ENCODE measurements around the gene SPEG.

SPEG gene

GRCh38 chr2:219395609-219396008 lies 39.0 kb upstream of the SPEG start:
- H3K4me3 ChIP-seq (ENCODE audit: insufficient read depth, low read depth, low read length, poor library complexity, severe bottlenecking): no peak overlapping the region
- no peak for DNase-seq
- no peaks in the 10 kb centered on the region for H3K36me3 ChIP-seq (ENCODE audit: control insufficient read depth, insufficient read depth, low read length)
- H3K27ac ChIP-seq (ENCODE audit: insufficient read depth, low read length, poor library complexity, severe bottlenecking): no peak overlapping the region
- peaks cover 7% of the 10 kb centered on the region for H3K4me1 ChIP-seq (ENCODE audit: control insufficient read depth, insufficient read depth, low read length, poor library complexity, severe bottlenecking)
- H3K27me3 ChIP-seq (replicated peaks; ENCODE audit: control insufficient read depth, insufficient read depth, low read length, poor library complexity, severe bottlenecking): no peaks in the 10 kb centered on the region
- H3K9me3 ChIP-seq (ENCODE audit: control insufficient read depth, low read length): no peaks in the 10 kb centered on the region

GRCh38 chr2:219396863-219397457 lies 37.7 kb upstream of the SPEG start:
- no peak overlapping the region for H3K27ac ChIP-seq (ENCODE audit: insufficient read depth, low read length, poor library complexity, severe bottlenecking)

DNA sequence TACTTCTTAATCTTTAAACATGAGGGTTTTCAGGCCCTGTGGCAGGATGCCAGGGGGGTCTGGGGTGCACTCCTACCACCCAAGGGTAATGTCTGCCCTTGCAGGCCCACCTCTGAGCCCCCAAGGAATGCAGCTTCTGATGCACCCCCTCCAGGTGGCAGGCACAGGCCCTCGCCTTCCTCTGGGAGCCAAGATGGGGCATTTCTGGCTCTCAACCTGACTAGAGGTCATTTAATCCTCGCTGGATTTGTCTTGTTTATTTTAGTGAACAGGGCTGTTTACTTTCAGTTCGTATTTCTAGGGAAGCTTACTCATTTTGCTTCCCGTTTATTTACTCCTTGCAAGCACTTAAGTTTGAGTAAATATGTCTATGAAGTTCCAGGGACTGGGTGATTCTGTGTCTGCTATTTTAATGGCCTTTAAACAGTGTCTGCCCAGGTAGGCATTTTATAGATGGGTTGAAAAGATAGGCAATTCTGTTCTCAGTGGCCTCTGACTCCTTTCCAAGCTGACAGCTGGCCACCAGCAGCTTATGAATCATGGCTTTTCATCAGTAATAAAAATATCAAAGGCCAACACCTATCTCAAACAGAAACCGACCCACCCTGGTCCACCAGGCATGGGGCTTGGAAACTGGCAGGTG lies 35.8 kb upstream of the SPEG start:
- Histone ChIP-seq H3K4me1 (ENCODE audit: control insufficient read depth, insufficient read depth, low read length, poor library complexity, severe bottlenecking) (peaks cover 12% of the 10 kb centered on the region), H3K27ac (ENCODE audit: insufficient read depth, low read length, poor library complexity, severe bottlenecking) (no peak overlapping the region), H3K4me3 (ENCODE audit: insufficient read depth, low read depth, low read length, poor library complexity, severe bottlenecking) (no peak overlapping the region), H3K9me3 (ENCODE audit: control insufficient read depth, low read length) (no peaks in the 10 kb centered on the region), H3K36me3 (ENCODE audit: control insufficient read depth, insufficient read depth, low read length) (no peaks in the 10 kb centered on the region), H3K27me3 (replicated peaks; ENCODE audit: control insufficient read depth, insufficient read depth, low read length, poor library complexity, severe bottlenecking) (no peaks in the 10 kb centered on the region)
- DNase-seq: no peak

More at GRCh38 chr2:219396863-219397457, 37.7 kb upstream of the SPEG start:
- DNase-seq: no peak
- Histone ChIP-seq H3K4me1 (ENCODE audit: control insufficient read depth, insufficient read depth, low read length, poor library complexity, severe bottlenecking) (peaks cover 7% of the 10 kb centered on the region), H3K9me3 (ENCODE audit: control insufficient read depth, low read length) (no peaks in the 10 kb centered on the region), H3K4me3 (ENCODE audit: insufficient read depth, low read depth, low read length, poor library complexity, severe bottlenecking) (no peak overlapping the region), H3K36me3 (ENCODE audit: control insufficient read depth, insufficient read depth, low read length) (no peaks in the 10 kb centered on the region), H3K27me3 (replicated peaks; ENCODE audit: control insufficient read depth, insufficient read depth, low read length, poor library complexity, severe bottlenecking) (no peaks in the 10 kb centered on the region)

DNA sequence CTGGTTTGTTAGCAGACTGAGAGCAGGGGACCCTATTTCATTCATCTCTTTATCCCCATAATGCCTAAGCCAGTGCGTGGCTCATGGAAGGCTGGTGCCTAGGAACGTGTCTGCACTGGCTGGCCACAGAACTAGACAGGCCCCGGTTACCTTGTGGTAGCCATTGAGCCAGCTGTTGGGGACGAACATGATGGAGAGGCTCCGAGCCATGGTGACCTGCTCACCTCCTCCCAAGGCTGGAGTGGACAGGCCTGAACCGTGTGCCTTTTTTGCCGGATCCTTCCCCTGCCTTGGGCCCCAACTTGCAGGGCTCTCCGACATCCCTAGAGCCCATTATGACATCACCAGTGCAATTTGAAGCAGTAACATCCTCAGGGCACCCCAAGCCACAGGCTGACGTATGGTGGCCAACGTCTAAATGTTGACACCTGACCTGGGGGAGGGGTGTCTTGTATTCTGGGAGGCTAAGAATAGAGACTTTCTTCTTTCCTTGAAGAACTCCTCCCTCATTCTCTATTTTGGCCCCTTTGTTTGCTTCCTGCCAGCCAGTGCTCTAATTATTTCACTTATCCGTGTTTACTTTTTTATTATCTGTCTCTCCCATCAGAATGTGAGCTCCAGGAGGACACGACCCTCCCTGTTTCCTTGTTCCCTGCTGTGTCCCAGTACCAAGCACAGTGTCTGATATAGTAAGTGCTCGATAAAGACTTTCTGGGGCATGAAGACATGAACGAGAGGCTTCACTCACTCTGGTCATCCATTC lies 34.7 kb upstream of the SPEG start:
- Histone ChIP-seq H3K4me3 (ENCODE audit: insufficient read depth, low read depth, low read length, poor library complexity, severe bottlenecking) (no peak overlapping the region), H3K27me3 (replicated peaks; ENCODE audit: control insufficient read depth, insufficient read depth, low read length, poor library complexity, severe bottlenecking) (no peaks in the 10 kb centered on the region), H3K4me1 (ENCODE audit: control insufficient read depth, insufficient read depth, low read length, poor library complexity, severe bottlenecking) (peaks cover 12% of the 10 kb centered on the region), H3K27ac (ENCODE audit: insufficient read depth, low read length, poor library complexity, severe bottlenecking) (no peak overlapping the region), H3K36me3 (ENCODE audit: control insufficient read depth, insufficient read depth, low read length) (no peaks in the 10 kb centered on the region), H3K9me3 (ENCODE audit: control insufficient read depth, low read length) (no peaks in the 10 kb centered on the region)
- no peak for DNase-seq

DNA sequence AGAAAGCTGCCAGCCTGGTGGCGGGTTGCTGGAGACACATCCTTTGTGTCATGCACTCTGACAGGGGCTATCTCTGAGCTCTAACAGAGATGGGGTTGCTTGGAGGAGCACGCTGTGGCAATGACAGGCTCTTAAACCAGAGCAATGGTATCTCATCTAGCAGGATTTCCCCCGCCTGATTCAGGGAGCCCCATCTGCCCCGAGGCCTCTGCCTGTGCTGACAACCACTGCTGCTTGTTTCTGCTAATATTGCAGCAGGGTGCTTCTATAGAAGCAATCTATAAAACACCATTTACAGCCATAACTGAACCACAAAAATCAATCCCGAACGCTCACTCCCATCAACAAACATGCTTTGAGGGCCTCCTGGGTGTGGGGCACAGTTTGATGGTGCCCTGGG lies 34.1 kb upstream of the SPEG start:
- no peak for DNase-seq
- Histone ChIP-seq H3K36me3 (ENCODE audit: control insufficient read depth, insufficient read depth, low read length) (no peaks in the 10 kb centered on the region), H3K9me3 (ENCODE audit: control insufficient read depth, low read length) (no peaks in the 10 kb centered on the region), H3K27ac (ENCODE audit: insufficient read depth, low read length, poor library complexity, severe bottlenecking) (no peak overlapping the region), H3K4me1 (ENCODE audit: control insufficient read depth, insufficient read depth, low read length, poor library complexity, severe bottlenecking) (peaks cover 12% of the 10 kb centered on the region), H3K4me3 (ENCODE audit: insufficient read depth, low read depth, low read length, poor library complexity, severe bottlenecking) (no peak overlapping the region), H3K27me3 (replicated peaks; ENCODE audit: control insufficient read depth, insufficient read depth, low read length, poor library complexity, severe bottlenecking) (no peaks in the 10 kb centered on the region)

DNA sequence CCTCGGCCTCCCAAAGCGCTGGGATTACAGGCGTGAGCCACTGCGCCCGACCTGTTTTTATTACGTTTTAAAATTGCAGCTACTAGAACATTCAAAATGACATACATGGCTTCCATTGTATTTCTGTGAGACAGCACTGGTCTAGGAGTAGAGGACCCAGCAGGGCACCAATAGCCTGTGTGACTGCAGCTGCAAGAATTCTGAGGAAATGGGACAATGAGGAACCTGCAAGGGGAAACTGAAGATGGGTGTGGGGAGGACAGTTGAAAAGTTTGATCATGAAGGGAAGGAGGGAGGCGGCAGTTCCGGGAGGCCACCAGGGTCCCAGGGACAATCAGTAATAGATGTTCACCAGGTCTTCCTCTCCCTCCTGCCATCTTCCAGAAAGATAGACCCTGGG lies 33.0 kb upstream of the SPEG start:
- Histone ChIP-seq H3K9me3 (ENCODE audit: control insufficient read depth, low read length) (no peaks in the 10 kb centered on the region), H3K4me1 (ENCODE audit: control insufficient read depth, insufficient read depth, low read length, poor library complexity, severe bottlenecking) (peaks cover 12% of the 10 kb centered on the region), H3K27ac (ENCODE audit: insufficient read depth, low read length, poor library complexity, severe bottlenecking) (no peak overlapping the region), H3K27me3 (replicated peaks; ENCODE audit: control insufficient read depth, insufficient read depth, low read length, poor library complexity, severe bottlenecking) (no peaks in the 10 kb centered on the region), H3K36me3 (ENCODE audit: control insufficient read depth, insufficient read depth, low read length) (no peaks in the 10 kb centered on the region), H3K4me3 (ENCODE audit: insufficient read depth, low read depth, low read length, poor library complexity, severe bottlenecking) (no peak overlapping the region)
- no peak for DNase-seq

DNA sequence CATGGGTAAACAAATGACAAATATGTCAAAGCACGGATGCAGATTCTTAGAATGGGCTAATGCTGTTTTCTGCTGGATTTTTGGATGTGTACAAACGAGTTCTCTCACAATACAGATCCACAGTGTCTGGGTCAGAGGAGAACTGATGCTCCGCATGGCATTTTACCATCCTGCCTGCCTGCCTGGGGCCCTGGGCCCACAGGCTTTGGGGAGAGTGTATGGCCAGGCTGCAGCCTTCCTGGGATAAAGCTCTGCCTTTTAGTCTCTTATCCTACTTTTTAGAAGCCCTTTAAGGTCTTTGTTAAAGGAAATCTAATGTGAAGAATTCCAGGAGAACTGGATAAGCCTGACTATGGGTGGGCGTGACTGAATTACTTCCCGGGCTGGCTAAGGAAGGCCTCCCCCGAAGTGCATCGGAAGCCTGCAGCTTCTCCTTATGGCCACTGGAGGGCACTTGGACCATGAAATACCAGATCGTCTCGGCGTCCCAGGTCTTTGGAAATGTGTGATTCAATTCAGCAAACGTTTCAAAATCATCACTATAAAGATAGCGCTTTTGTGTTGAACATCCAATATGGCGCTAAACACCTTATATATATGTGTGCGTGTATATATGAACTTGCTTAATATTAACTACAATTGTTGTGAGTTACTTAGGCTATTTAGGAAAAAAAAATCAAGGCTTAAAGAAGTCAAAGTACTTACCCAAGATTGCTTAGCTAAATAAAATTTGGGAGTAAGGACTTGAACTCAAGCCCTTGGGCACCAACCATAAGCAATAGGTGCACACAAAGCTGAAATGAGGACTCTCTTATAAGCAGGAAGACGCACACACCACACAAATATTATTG lies 31.8 kb upstream of the SPEG start:
- Histone ChIP-seq H3K4me3 (ENCODE audit: insufficient read depth, low read depth, low read length, poor library complexity, severe bottlenecking) (no peak overlapping the region), H3K27me3 (replicated peaks; ENCODE audit: control insufficient read depth, insufficient read depth, low read length, poor library complexity, severe bottlenecking) (no peaks in the 10 kb centered on the region), H3K27ac (ENCODE audit: insufficient read depth, low read length, poor library complexity, severe bottlenecking) (no peak overlapping the region), H3K4me1 (ENCODE audit: control insufficient read depth, insufficient read depth, low read length, poor library complexity, severe bottlenecking) (peaks cover 5% of the 10 kb centered on the region), H3K36me3 (ENCODE audit: control insufficient read depth, insufficient read depth, low read length) (no peaks in the 10 kb centered on the region), H3K9me3 (ENCODE audit: control insufficient read depth, low read length) (no peaks in the 10 kb centered on the region)
- peak; percentile 11 to 42 (median 27) for DNase-seq

- Histone ChIP-seq H3K4me3 (ENCODE audit: insufficient read depth, low read depth, low read length, poor library complexity, severe bottlenecking) (no peak overlapping the region), H3K9me3 (ENCODE audit: control insufficient read depth, low read length) (no peaks in the 10 kb centered on the region), H3K27ac (ENCODE audit: insufficient read depth, low read length, poor library complexity, severe bottlenecking) (no peak overlapping the region), H3K4me1 (ENCODE audit: control insufficient read depth, insufficient read depth, low read length, poor library complexity, severe bottlenecking) (peaks cover 5% of the 10 kb centered on the region), H3K36me3 (ENCODE audit: control insufficient read depth, insufficient read depth, low read length) (no peaks in the 10 kb centered on the region), H3K27me3 (replicated peaks; ENCODE audit: control insufficient read depth, insufficient read depth, low read length, poor library complexity, severe bottlenecking) (no peaks in the 10 kb centered on the region)
- DNase-seq: no peak
Observed at GRCh38 chr2:219403861-219404260, 30.8 kb upstream of the SPEG start.

GRCh38 chr2:219404291-219404910 lies 30.2 kb upstream of the SPEG start:
- no peak overlapping the region for H3K27ac ChIP-seq (ENCODE audit: insufficient read depth, low read length, poor library complexity, severe bottlenecking)
- no peaks in the 10 kb centered on the region for H3K9me3 ChIP-seq (ENCODE audit: control insufficient read depth, low read length)
- no peak for DNase-seq
- no peaks in the 10 kb centered on the region for H3K27me3 ChIP-seq (replicated peaks; ENCODE audit: control insufficient read depth, insufficient read depth, low read length, poor library complexity, severe bottlenecking)
- H3K36me3 ChIP-seq (ENCODE audit: control insufficient read depth, insufficient read depth, low read length): no peaks in the 10 kb centered on the region
- no peak overlapping the region for H3K4me3 ChIP-seq (ENCODE audit: insufficient read depth, low read depth, low read length, poor library complexity, severe bottlenecking)
- H3K4me1 ChIP-seq (ENCODE audit: control insufficient read depth, insufficient read depth, low read length, poor library complexity, severe bottlenecking): peaks cover 5% of the 10 kb centered on the region
